Occipital lobe (tissue), 2 donors: ENCODE results near the gene MLXIPL. TPM values are rescaled to one million over a fixed set of nuclear protein-coding genes. Genes with fewer than 3 reads are reported as not detected.
"Not testable (repeated sequence)": the region's sequence is repeated elsewhere in the genome, so short reads cannot be mapped to it uniquely, and the experiment has no call there.

Experiments
- DNase-seq: peaks from one replicate; lab custom pipeline; 2025; lab: John Stamatoyannopoulos, UW
- total RNA-seq: library from RNA; depleted of rRNA; stranded (reverse); fragments of >200 nt; gene quantifications from one replicate; pipeline ENCODE4 v1.2.3, GENCODE V29; 2014

Gene MLXIPL
- total RNA-seq, 1 donor from 2014 or later, result not detected

DNA sequence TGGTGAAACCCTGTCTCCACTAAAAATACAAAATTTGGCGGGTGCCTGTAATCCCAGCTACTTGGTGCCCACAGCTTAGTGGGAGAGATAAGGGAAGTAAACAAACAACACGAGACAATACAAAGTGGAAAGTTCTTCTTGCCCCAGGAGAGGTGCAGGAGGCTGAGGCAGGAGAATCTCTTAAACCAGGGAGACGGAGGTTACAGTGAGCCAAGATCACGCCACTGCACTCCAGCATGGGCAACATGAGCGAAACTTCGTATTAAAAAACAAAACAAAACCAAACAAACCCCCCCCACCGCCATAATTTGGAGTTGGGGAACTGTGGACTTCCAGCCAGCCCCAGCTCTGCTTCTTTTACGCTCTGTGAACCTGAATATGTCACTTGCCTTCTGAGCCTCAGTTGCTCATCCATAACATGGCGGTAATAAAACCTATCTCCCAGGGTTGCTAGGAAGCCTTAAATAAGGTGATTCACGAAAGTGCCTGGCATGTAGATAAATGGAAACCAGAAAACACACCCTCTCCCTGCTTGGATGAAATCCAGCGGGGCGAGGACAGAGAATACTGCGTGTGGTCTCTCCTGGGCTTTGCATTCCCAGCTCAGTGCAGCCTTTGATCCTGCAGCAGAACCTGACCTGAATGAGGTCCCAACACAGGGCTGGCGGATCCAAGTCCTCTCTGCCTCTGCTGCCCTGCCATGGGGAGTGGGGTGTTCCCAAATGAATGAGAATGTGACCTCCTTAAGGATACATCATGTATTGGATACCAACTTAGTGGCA, 10.2 kb downstream of the MLXIPL start:
- DNase-seq, result no peak

DNA sequence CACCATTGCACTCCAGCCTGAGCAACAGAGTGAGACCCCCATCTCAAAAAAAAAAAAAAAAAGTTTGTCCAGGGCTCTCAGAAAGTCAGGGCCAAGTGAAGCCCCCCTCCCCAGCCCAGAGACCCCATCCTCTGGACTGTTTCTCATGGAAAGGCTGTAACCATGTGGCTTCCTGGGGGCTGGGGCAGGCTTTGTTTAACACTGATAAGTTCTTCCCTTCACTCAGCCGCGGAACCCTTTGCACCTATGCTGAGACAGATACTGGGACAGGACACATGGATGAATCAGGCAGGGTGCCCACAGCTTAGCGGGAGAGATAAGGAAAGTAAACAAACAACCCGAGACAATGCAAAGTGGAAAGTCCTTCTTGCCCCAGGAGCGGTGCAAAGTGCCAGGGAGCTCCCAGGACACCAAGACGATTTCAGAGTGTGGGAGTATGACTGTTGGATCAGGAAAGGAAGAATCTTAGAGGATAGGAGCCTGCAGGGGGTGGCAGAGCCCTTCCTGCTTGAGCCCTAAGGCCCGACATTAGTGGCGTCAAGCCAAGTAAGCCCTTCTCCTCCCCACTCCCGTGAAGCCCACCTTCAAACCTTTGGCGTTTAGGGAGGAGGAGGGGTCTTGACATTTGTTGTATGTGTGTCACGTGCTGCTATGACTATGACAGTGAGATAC, 11.6 kb downstream of the MLXIPL start:
- no peak for DNase-seq

DNA sequence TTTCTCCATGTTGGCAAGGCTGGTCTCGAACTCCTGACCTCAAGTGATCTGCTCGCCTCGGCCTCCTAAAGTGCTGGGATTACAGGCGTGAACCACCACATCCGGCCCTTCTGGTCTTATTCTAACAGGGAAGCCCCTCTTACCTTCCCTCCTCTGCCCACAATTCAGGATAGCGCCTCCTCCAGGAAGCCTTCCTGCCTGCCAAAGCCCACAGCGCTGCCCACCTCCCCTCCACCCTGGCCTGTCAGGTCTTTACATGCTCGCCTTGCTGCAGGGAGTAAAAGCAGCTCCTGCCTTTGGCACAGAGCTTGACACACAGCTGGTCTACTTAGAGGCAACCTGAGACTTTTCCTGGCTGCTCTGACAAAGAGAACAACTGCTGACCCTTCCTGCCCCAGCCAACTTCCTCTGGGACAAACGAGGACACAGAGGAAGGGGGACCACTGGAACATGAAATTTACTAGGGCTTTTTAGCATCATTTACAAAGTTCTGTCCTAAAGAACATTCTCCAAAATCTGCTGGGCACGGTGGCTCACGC, 13.2 kb downstream of the MLXIPL start:
- no peak for DNase-seq

DNA sequence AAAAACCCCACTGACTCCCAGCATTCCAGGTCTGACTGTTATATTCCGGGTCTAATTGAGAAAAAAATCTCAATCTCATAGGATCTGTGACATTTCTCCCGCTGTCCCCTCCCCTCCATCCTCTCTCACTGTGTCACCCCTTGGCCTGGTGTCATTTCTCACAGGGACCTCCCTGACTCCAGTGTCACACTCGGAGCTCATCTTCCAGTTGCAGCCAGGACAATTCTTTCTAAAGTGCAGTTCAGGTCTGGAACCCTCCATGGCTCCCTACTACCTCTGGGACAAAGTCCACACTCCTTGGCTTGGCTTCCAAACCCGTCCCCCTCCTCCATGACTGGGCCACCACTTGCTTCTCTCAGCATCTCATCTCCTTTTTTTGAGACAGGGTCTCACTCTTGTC, 14.2 kb downstream of the MLXIPL start:
- DNase-seq, result no peak

DNA sequence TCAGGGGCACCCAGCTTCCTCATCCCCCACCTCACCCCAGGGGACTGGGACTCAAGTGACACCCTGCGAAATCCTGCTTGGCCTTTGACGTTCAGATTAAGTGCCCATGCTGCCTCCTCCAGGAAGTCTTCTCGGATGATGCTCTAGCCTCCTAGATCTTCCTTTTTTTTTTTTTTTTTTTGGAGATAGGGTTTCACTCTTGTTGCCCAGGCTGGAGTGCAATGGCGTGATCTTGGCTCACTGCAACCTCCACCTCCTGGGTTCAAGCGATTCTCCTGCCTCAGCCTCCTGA, 16.7 kb downstream of the MLXIPL start:
- DNase-seq, result not testable (repeated sequence)

DNA sequence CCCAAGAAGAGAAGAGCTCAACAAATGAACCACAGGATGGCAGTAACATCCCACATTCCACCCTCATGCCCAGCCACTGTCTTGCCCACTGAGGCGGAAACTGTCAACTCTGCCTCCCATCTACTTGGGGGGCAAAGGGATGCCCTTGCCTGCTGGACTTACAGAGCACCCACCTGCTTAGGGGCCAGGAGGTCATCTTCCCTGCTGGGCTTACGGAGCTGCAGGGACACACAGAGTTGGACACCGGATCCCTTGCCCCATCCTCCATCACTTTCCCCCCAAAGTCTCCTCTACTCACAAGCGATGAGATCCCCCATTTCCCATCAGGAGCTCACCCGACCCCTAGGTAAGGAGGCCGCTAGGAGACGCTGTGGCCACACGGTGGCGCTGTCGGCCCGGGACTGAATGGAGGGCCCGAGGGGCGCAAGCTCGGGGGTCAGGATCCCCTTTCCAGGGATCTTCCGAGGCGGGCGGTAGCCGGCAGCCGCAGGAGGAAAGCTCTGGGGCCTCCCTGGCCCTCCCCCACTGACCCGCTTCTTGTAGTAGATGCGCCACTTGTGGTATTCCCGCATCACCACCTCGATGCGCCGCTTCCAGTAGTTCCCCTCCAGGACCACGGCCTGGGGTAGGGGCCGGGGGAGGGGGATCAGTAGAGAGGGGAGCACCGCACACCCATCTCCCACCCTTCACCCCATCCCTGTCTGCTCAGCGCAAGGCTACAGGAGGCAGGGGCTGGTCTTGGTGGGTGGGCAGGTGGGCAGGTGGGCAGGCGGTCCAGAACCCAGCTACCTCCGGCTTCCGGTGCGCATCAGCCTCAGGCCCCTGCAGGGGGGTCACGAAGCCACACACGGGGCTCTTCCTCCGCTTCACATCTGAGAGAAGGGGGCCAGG, 17.3 kb downstream of the MLXIPL start:
- DNase-seq, result no peak

DNA sequence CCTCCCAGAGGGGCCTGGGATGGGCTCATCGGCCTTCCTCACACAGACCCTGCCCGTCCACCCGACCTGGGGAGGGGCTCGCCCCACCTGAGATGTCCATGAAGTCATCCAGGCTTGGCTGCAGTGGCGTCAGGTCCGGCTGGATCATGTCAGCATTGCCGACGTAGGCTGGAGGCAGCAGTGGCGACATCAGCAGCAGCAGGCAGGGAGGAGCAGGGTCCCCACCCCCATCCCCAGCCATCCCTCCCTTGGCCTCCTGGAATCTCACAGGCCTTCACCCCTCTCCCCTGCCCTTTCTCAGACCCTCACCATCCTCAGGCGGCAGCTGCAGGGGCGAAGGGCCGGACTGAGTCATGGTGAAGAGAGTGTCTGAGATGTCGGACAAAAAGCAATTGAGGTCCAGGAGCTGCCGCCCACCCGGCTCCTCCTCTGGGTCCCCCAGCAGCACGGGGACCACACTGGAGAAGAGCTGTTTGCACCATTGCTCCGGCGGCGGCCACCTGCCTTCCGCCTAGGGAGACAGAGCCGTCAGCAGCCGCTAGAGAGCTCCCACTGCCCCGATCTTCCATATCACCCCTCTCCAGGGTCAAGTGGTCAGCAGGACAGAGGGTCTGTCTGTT, 18.6 kb downstream of the MLXIPL start:
- no peak for DNase-seq

DNA sequence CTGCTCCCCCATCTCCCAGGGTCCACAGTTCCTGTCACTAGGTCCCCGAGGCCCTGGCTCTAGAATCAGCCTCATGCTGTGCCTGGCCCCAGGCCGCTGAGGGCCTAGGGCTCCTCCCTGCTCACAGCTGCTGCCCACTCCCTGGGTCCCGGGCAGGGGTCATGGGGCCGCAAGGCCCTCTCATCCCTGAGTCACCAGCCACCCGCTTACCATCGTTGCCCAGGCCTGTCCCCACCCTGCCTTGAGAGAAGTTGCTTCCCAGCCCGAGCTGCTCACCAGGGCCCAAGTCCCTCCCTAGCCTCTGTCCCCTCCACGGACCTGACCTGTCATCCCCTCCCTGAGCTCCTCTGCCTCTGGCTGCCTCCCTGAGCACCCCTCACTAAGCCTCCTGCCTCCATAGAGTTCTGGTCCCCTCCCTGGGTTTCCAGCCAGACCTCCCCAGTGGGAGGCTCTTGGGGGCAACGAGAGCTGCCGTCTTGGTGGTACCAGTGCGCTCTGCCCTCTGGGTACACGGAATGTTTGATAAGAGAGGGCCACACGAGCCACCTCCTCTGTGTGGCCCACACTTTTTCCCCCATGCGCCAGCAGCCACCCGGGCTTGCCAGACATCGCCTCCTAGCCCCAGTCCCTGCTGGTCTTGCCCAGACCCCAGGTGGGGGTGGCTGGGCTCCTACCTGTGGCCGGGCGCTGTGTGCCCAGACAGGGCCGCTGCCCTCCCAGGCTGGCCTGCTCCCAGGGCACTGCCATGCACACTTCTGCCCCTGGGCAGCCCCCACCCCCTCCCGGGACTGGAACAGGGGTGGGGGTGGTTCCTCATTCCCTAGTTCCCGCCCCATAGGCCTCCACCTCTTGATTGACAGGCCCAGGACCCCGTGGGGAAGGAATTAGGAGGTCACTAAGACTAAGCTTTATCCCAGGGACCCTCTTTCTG, 21.3 kb downstream of the MLXIPL start:
- no peak for DNase-seq

DNA sequence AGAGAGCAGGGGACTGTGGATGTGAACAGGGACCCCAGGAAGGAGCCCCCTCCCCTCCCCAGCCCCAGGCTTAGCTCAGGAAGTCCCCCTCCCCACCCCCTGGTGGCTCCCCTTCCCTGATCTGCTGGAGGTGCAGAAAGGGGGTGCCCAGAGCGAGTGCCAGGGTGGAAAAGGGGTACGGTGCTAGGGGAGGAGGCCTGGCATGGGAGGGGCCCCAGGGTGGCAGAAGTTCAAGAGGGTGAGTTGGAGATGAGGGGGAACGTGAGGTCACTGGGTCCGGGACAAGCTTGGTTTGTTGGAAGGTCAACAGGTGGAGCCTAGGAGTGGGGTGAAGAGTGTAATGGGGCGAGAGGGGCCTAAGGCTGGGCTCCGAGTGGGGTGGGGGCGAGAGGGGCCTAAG, 24.4 kb downstream of the MLXIPL start:
- DNase-seq, result no peak

DNA sequence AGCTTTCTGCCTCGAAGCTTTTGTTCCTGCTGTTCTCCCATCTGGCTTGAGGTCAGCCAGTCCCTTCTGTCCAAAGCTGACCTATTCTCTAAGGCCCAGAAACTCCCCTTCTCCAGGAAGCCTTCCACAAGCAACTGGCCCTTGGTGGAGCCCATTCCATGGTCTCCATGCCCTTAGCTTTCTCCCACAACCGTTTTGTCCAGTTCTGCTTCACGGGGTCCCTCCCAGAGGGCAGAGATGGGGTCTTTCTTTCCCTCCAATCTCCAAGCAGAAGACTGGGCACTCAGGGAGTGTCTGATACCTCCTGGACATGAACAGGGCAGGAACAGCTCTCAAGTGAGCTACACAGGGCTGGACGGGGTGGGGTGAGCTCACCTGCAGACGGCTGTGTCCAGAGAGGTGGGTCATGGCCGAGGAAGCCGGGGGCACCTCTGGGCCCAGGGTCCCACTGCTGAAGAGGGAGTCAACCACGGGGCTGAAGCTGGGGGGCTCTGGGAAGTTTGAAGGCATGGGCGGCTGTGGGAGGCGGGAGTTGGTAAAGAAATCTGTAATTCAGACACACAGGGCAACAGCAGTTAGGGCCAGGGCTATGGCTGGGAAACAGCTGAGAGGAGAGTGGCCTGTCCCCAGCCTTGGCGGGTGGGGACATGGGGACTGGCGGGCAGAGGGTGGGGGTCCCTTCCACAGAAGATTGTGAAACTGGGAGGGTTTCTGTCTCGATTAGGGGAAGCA, 25.0 kb downstream of the MLXIPL start:
- DNase-seq, result no peak

DNA sequence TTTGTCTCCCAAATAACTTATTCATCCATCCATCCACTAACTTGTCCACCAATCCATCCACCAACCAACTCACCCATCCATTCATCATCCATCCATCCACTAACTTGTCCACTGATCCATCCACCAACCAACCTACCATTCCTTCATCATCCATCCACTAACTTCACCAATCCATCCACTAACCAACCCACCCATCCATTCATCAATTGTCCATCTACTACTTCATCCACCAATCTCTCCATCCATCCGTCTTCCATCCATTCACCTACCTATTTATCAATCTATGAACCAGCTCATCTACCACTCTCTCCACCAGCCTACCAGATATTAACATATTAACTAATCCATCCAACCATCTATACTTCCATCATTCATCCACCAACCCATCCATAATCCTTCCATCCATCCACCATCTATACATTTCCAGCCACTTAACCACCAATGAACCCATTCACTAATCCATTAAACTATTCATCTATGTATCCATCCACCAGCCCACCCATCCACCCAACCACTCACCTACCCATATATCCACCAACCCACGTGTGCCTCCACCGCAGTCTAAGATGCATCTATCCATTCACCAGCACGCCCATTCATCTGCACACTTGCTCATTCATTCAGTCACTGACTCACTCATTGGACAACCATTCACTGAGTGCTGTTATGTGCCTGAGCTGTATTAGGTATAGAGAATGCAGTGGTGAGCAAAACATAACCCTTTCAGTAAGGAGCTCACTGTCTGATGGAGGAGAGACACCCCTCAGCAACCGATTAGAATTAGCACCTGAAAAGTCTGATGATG, 26.1 kb downstream of the MLXIPL start:
- no peak for DNase-seq

DNA sequence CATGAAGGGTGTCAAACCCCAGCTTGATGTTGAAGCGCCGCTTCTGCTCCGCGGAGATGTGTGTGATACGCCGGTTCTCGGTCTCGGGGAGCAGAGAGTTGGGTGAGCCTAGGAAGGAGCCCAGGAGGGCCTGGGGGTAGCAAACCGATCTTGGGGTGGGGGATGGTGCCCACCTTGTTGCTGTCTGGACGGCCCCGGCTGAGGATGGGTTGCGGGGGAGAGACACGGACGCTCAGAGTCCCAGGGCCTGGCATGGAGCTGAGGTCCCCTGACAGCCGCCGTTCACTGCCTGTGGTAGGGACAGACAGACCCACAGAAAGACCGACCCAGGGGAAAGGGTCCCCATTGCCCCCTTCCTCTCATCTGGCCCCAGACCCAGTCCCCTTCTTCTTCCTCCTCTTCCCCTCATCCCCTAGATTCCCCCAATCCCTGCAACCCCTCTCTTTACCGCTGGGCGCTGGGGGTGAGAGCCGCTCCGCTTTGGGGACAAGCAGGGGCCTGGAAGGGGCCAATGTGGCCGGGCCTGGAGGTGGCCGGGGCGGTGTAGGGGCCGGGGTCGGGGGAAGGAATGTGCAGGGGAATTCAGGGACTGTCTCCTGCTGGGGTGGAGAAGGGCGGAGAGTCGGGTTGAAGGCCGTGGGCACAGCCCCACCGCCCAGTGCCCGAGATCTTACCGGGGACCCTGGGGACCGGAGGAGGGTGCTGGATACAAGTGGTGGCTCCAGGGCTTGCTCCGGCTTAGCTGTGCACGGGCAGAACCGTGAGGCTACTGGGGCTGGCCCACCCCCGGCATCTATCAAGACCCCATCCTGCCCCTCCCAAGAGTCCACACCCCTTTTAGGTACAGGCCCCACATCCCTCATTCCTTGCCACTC, 27.9 kb downstream of the MLXIPL start:
- no peak for DNase-seq

DNA sequence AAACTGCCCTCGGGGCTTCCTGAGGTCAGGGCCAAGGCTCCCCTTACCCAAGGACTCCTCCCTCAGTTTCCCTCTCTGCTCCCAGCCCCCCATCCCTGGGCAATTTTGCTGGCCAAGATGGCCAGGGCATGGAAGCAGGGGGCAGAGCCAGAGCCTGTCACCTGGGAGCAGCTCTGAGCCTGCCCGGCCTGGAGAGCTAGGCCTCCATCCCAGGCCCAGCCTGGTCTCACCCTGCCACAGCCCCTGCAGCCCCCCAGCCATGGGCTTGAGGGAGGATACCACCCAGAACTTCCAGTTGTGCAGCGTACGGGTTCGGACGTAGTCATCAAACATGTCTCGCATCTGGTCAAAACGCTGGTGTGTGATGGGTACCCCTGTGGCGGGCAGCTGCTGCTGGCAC, 29.0 kb downstream of the MLXIPL start:
- DNase-seq, result no peak

DNA sequence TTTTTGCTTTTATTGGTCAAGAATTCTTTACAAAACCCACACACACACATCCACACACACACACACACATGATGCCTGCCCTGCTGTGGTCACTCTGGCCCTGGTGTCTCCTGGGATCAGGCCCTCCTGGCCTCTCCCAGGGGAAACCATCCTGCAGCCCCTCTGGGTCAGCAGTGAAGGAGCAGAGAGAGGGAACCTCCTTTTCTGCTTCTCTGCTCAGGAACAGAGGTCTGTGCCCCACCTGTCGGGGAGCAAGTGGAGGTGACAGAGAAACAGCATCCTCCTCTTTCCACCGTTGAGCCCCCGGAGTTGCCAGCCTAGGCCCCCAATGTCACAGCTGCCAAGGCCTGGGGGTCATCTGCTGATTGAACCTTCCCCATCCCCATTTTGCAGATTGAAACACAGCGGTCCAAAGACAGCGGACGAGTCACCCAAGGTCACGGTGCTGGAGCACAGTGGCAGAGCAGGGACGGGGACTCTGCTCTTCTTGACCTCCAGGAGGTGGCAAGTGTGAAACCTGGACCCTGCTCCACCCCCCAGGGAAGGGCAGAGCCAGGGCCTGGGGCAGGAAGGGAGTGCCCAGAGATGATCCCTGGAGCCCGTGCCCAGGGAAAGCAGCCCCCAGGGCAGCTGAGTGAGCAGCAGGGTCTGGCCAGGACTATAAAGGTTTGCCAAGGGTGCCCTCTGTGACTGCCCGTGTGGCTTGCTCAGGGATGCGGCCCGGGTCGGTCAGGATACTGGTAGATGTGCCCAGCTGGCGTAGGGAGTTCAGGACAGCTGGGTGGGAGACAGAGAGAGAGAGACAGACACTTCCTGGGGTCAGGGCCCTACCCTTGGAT, 30.9 kb downstream of the MLXIPL start:
- DNase-seq, result no peak

DNA sequence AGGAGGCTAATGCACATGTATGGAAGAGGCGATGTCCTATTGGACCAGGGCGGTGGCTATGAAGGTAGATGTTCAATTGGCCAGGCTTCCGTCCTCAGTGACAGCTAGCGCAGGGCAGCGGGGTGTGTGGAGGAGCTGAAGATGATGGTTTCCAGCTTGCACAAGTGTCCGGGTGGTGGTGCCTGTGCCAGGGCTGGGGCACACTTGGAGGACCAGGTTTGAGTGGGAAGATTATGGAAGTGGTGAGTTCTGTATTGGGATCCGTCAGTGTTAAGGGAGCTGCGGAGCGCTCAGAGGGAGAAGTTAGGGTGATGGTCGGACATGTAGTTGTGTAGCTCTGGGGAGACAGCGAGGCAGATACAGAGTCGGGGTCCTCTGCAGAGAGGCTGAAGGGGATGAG, 37.4 kb downstream of the MLXIPL start:
- no peak for DNase-seq

DNA sequence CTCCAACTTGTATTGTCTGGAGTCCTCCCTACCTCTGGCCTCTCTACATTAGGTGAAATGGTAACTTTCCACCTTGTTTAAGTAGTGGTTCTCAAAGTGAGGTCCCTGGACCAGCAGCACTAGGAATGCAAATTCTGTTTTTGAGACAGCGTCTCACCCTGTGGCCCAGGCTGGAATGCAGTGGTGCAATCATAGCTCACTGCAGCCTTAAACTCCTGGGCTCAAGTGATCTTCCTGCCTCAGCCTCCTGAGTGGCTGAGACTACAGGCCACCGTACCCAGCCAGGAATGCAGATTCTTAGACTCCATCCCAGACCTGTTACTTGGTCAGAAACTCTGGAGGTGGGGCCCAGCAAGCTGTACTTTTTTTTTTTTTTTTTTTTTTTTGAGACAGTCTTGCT, 39.1 kb downstream of the MLXIPL start:
- DNase-seq, result no peak

DNA sequence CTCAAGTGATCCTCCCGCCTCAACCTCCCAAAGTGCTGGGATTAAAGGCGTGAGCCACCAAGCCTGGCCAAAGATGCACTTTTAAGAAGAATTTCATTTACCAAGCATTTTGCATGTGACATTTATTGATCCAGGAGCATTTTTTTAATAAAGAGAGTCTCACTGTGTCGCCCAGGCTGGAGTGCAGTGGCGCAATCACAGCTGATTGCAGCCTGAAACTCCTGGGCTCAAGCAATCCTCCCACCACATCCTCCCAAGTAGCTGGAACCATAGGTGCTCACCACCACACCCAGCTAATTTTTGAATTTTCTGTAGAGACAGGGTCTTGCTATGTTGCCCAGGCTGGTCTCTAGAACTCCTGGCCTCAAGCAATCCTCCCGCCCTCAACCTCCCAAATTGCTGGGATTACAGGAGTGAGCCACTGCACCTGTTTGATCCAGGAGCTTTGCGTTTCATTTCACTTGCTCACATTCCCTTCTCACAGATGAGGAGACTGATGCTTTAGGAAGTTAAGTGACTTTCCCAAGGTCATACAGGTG, 41.6 kb downstream of the MLXIPL start:
- DNase-seq, result no peak
